Measurements from ENCODE around the gene MRPS25. TPM values are rescaled to one million over a fixed set of nuclear protein-coding genes. Genes with fewer than 3 reads are reported as not detected.

Gene MRPS25
- 9.0 and 51.4 TPM in 2 replicates for total RNA-seq

GRCh38 chr3:15064835-15065549 is at the start of gene MRPS25:
TSS of gene MRPS25 (minus strand) at chr3:15065315. CDS start at chr3:15065194, 121 bp downstream.

GRCh38 chr3:15098503-15099363 is 33.6 kb upstream of the MRPS25 start, which contains the start of gene RBSN:
TSS of gene RBSN (minus strand) at chr3:15099148. CDS start at chr3:15096120, 3,028 bp downstream.

Other genes starting within 250 kb of the MRPS25 start
- 5.1 and 5.3 TPM in 2 replicates for gene FGD5, start 246.4 kb downstream of the MRPS25 start, total RNA-seq
- 12.3 and 17.7 TPM in 2 replicates for gene NR2C2, start 117.7 kb downstream of the MRPS25 start, total RNA-seq
- 12.6 and 15.1 TPM in 2 replicates for gene RBSN, start 33.8 kb upstream of the MRPS25 start, total RNA-seq
- 21.8 and 29.2 TPM in 2 replicates for gene CAPN7, start 140.9 kb upstream of the MRPS25 start, total RNA-seq